CD4-positive, alpha-beta T cell treated with Interleukin-10 for 1 hour (primary cell): ENCODE results near the gene CFL2.
"Not testable (repeated sequence)": the region's sequence is repeated elsewhere in the genome, so short reads cannot be mapped to it uniquely, and the experiment has no call there.

ENCODE experiments used
- DNase-seq: peaks from one replicate; pipeline ENCODE4 v3.0.0-alpha.2; 2020

The CFL2 gene

GRCh38 chr14:34714320-34715126 is at the start of gene CFL2:
CFL2 (minus strand) TSS chr14:34714593; CDS start chr14:34714540, 53 bp downstream.
- peak; percentile 88 for DNase-seq

DNA sequence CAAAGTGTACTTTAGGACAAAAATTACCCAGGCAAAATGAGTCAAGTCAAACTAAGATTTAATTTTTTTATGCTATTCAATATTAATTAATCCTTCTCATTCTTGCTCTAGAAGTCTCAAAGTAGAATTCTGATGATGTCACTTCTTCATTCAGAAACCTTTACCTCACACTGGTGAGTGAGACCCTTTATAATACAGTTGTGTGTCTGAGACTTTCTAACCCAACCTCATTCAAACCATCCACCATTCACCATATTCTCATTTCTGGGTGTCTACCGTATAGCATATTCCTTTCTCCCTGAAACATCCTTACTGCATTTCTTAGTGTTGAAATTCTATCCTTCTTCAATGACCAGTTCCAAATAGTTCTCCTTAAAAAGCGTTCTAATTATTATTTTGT is 40.8 kb upstream of the CFL2 start:
- DNase-seq: no peak

DNA sequence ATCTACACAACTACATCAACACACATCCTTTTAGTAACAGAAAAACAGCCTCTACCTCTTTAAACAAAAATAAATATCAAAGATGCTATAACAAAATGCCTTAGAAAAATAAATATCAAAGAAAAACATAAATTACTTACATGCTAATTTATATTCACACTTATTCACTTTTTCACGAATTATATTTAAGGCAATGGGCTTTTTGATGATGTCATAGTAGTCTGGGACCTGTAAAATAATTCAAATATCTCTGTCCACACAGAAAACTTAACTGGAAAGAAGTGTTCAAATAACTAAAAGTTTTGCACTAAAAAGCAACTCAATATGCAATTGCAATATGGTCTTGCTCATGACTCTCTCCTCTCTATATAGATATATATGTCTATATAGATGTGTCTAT is 40.3 kb upstream of the CFL2 start:
- DNase-seq: no peak

- no peak for DNase-seq
Observed at GRCh38 chr14:34750670-34751069, 36.3 kb upstream of the CFL2 start.

- DNase-seq: no peak
Observed at GRCh38 chr14:34750233-34750632, 35.8 kb upstream of the CFL2 start.

DNA sequence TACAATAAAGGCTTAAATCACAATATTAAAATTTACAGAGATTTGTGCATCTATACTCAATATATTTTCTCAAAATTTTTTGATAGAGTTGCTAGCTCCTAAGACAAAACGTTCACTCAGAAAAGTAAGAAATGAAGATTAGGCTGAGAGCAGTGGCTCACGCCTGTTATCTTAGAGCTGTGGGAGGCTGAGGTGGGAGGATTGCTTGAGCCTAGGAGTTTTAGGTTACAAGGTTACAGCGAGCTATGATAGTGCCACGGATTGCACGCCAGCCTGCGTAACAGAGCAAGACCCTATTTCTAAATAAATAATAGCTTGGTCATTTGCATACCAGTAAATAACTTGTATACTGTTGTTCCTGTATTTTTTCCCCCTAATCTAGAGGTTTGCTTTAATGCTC is 35.0 kb upstream of the CFL2 start:
- DNase-seq: no peak

- peak; percentile 7 for DNase-seq
Observed at GRCh38 chr14:34742270-34743115, 28.1 kb upstream of the CFL2 start.

GRCh38 chr14:34741840-34742239 is 27.4 kb upstream of the CFL2 start:
- peak; percentile 56 for DNase-seq

GRCh38 chr14:34740139-34740538 is 25.7 kb upstream of the CFL2 start:
- DNase-seq: not testable (repeated sequence)

GRCh38 chr14:34737079-34737478 is 22.7 kb upstream of the CFL2 start:
- DNase-seq: not testable (repeated sequence)

GRCh38 chr14:34733245-34733644 is 18.9 kb upstream of the CFL2 start:
- no peak for DNase-seq

GRCh38 chr14:34732802-34733201 is 18.4 kb upstream of the CFL2 start:
- no peak for DNase-seq

GRCh38 chr14:34723867-34724266 is 9.5 kb upstream of the CFL2 start:
- DNase-seq: no peak

DNA sequence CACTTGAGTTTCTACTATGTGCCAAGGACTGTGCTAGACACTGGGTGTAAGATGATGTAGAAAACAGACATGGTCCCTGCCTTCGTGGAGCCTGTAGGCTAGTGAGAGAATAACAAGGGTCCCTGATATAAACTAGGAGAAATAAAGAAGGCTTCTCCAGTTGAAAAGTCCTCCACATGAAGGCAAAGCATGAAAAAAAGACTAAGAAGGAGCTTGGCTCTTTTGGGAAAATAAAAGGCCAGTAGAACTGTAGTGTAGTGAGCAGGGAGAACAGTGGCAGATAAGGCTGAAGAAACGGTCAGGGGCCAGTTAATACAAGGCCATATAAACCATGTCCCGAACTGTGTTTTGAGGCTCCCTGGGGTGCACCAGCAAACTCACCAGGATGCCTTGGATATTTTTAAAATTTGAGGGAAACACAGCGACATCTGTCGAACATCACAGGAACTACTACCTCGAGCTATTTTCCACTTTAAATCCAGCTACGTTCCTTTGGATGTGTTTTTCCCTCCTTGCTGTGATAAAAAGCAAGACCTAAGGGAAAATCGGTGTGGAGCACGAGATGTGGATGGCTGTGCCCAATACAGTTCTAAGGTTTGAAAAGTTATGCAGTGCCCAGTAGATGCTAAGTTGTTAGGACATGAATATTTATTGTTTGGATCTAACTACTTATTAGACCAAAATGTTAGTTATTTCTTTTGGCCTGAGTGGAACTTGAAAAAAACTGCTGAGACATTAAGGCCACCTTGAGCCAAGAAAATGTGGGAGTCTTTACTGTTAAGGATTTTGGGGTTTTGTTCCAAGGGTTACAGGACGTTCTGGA is 8.5 kb upstream of the CFL2 start:
- DNase-seq: peak; percentile 60

GRCh38 chr14:34721129-34721528 is 6.7 kb upstream of the CFL2 start:
- DNase-seq: no peak

DNA sequence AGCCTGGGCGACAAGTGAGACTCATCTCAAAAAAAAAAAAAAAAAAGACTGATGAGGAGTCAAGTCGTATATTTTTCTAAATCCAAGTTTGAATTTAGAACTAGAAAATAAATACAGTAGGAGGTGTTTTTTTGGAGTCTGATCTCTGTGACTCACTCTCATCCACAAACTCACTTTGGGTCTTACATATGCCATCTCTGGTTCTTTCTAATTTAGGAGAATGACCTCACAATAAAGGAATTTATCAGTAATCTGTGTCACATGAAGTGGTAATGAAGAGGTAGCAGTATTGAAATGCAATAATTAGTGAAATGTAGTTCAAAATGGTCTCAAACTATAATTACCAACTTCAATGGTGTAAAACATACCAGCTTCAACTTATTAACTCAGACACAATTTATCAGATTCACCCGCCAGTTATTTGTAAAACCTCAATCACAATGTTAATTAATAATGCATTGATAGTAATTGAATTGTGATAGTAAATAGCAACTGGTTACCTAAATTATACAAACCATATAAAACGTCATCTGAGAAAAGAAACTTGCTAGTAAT is 4.4 kb upstream of the CFL2 start:
- DNase-seq: no peak

DNA sequence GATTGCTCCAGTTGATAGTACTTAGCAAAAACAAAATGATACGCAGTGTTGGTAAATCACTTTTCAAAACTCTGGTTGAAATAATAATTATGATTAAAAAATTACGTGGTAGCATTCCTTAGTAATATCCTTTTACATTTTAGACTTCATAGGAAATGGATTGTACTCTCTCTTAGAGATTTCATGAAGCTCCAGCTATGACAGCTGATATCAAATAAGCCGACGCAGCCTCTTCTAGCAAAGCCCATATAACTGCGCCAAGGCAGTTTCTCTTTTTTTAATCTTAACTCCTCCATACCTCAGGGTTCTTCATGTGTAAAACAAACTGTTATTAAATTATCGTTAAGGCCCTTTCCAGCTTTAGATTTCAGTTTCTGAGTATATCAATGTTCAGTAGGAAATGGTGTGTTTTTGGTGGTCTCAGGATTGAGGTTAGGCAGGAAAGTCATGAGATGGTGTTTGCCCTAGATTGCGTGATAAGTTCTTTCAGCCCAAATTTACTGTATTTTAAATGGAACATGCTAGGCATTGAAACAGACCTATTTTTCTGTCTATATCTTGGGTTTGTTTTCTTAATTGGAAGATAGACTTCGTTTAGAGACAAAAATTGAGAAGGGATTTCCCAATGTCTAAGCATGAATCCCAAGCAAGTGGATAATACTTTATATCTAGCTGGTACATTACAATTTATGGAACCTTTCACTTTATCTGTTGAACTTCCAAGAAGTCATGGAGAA is 902 bp upstream of the CFL2 start:
- DNase-seq: no peak

DNA sequence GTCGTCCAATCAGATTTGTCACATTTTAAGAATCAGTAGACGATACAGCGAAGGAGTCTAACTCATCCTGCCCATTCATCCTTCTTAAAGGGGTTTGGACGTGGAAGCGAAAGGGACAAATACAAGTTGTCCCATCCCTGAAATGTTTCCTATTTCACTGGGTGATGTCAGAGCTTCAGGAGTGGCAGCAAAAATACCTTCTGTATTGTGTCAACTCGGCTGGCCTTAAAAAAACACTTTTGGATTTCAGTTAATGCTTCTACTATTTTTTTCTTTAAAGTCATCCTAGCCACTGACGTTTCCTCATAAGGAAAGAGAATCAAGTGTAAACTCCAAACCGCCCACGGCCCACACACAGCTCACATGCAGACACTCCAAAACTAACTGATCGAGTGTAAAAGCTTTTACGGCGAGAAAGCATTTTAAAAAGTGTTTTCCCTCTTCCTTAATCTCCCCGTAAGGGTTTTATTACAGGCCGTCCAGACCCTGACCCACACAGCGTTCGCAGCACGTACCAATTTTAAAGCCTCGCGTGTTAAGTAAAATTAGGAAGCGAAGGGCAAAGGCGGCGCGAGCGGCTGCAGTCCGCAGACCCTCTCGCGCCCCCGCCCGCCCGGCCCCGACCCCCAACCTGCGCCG is 593 bp downstream of the CFL2 start:
- peak; percentile 41 for DNase-seq

DNA sequence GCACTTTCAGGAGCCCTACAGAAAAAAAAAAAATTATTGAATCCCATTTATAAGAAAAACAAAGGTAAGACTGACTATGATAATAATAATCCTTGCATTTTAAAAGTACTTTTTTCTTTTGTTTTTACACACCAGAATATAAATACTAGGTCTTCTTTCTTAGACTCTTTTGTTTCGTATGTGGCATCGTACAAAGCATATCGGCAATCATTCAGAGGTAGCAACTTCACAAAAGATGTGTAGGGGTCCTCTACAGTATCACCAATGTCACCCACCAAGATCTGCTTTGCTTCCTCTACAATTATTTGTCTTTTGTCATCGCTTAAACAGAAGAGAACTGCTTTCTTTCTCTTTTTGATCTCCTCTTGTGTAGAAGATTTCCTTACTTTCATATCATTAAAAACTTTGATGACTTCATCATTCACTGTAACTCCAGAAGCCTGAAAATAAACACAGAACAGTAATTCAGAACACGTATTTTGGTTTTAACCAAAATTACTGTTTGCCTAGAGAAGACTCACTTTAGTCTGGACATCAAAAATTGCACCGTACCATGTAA is 1.2 kb downstream of the CFL2 start:
- no peak for DNase-seq

DNA sequence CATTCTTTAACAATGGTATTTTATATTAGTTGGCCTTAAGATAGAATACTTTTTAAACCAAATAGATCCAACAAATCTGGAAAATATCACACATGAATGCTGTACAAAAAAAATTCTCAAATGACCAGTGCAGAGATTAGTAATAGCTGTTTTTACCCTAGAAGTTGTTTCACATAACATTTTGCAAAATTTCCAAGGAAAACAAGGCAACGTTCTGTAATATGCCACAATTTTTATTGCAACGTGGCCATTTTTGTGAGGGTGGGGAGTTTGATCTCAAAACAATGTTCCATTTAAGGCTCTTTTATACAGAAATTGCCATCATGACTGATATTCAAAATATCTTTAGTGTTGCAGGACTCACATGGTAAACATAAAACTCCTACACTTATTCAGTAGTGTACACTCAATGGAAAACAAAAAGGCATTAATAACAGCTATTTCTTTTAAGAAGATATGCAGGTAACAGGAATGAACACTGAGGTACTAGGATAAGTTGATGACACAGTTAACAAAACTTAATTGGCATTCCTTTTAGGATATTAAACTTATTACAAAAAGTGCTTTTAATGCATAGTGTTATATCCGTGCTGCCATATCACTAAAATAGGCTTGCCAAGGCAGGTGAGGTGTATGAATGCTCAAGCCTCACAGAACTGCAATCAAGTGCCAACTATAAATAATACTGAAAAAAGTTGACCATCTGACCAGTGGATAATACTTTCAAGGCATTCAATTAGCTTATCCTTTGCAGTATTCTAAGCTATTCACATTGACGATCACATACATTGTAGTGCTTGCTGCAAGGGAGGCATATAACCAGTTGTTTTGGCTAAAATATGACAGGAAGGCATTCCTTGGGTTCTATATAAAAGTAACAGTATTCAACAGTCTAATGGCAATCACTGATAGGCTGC is 2.3 kb downstream of the CFL2 start:
- DNase-seq: no peak
